GM23248 (cell line): ENCODE data around the gene UPB1. TPM values are rescaled to one million over a fixed set of nuclear protein-coding genes. Genes with fewer than 3 reads are reported as not detected.

ENCODE experiments used
- DNase-seq: peaks from one replicate; pipeline ENCODE4 v3.0.0-alpha.2; 2015
- H2AFZ ChIP-seq: fragments of 200-600 bp; sonication (generic); 2 replicates; pipeline ENCODE4 v1.6.1; 2016; ENCODE audit warnings: antibody characterized with exemption
- H3F3A ChIP-seq: fragments of 200-600 bp; sonication (generic); 2 replicates; pipeline ENCODE4 v1.6.1; 2016; ENCODE audit warnings: mild to moderate bottlenecking, antibody characterized with exemption, mixed run types; ENCODE audit not compliant: insufficient read depth
- H3K27ac ChIP-seq: fragments of 200-600 bp; sonication (generic); 2 replicates; pipeline ENCODE4 v1.5.1; 2016; ENCODE audit warnings: mild to moderate bottlenecking
- H3K27me3 ChIP-seq: fragments of 200-600 bp; sonication (generic); replicated peaks from 2 replicates; pipeline ENCODE4 v1.6.1; 2016; ENCODE audit warnings: mild to moderate bottlenecking; ENCODE audit not compliant: insufficient read depth
- H3K36me3 ChIP-seq: fragments of 200-600 bp; sonication (generic); 2 replicates; pipeline ENCODE4 v1.6.1; 2016; ENCODE audit warnings: low read depth, mild to moderate bottlenecking
- H3K4me1 ChIP-seq: fragments of 200-600 bp; sonication (generic); 2 replicates; pipeline ENCODE4 v1.6.1; 2016; ENCODE audit warnings: mild to moderate bottlenecking; ENCODE audit not compliant: insufficient read depth
- H3K4me2 ChIP-seq: fragments of 200-600 bp; sonication (generic); one replicate; pipeline ENCODE4 v1.6.1; 2016; ENCODE audit warnings: mild to moderate bottlenecking; ENCODE audit not compliant: unreplicated experiment
- H3K4me3 ChIP-seq: fragments of 200-600 bp; sonication (generic); 2 replicates; pipeline ENCODE4 v1.5.1; 2016; ENCODE audit warnings: mild to moderate bottlenecking
- H3K79me2 ChIP-seq: fragments of 200-600 bp; sonication (generic); 2 replicates; pipeline ENCODE4 v1.6.1; 2016; ENCODE audit warnings: mild to moderate bottlenecking; ENCODE audit not compliant: insufficient read depth
- H3K9ac ChIP-seq: fragments of 200-600 bp; sonication (generic); 2 replicates; pipeline ENCODE4 v1.6.1; 2016; ENCODE audit warnings: mild to moderate bottlenecking
- H3K9me2 ChIP-seq: fragments of 200-600 bp; sonication (generic); 2 replicates; pipeline ENCODE4 v1.6.1; 2016; ENCODE audit warnings: mixed run types, mild to moderate bottlenecking, moderate library complexity; ENCODE audit not compliant: insufficient read depth
- H3K9me3 ChIP-seq: fragments of 200-600 bp; sonication (generic); one replicate; pipeline ENCODE4 v1.6.1; 2017; ENCODE audit warnings: low read depth
- H4K20me1 ChIP-seq: fragments of 200-600 bp; sonication (generic); 2 replicates; pipeline ENCODE4 v1.6.0; 2016; ENCODE audit not compliant: insufficient read depth
- EZH2 ChIP-seq: fragments of 200-600 bp; sonication (generic); IDR thresholded peaks from 2 replicates; pipeline ENCODE4 v1.6.1; 2018; ENCODE audit warnings: antibody characterized with exemption, mild to moderate bottlenecking; ENCODE audit not compliant: insufficient read depth, poor library complexity, severe bottlenecking
- EZH2phosphoT487 ChIP-seq: fragments of 200-600 bp; sonication (generic); IDR thresholded peaks from 2 replicates; pipeline ENCODE4 v1.6.1; 2018; ENCODE audit warnings: antibody characterized with exemption, moderate library complexity, mild to moderate bottlenecking, low read depth; ENCODE audit not compliant: insufficient read depth
- WGBS, 2 experiments: methylation state at CpG; one replicate each; pipeline ENCODE4 v1.1.6; 2015 to 2017; ENCODE audit warnings: low lambda C conversion rate in 2 of 2, low coverage in 1 of 2; ENCODE audit errors: missing lambda C conversion rate in 2 of 2; 5-methylcytosine and 5-hydroxymethylcytosine counted together
- in situ Hi-C: fragments of 300-500 bp; cut with MboI; formaldehyde crosslinking; loops from 2 replicates; pipeline ENCODE4 v1.15.0; 2020
- polyA plus RNA-seq: library from polyadenylated mRNA; unstranded; fragments of >200 nt; fragmentation: Nextera tagmentation; extraction: Ambion mirVana; gene quantifications from 2 replicates; pipeline ENCODE4 v1.2.1, GENCODE V29; 2016
- total RNA-seq: library from RNA; depleted of rRNA; stranded (reverse); fragments of >200 nt; shearing (Covaris generic); gene quantifications from 2 replicates; pipeline ENCODE4 v1.2.3, GENCODE V29; 2014

Gene UPB1
- total and polyA plus RNA-seq, 2 experiments from 2014 or later = not detected

DNA sequence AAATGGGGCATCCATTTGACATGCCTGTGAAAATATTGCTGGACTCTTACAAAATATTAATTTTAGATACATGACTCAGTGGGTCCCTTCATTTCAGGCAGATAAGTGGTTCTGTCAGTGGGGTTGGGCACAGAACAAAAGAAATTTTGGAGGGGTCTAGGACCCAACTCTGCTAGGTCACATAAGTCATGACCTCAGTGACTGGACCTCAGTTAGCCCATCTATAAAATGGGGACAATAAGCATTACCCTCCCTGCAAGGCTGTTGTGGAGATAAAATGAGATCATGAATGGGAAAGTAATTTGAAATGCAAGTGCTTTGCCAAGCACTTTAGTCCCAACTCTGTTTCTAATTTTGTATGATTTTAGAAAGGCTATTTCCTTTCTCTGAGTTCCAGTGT is 44.0 kb upstream of the UPB1 start:
- no peaks in the 10 kb centered on the region for H3K79me2 ChIP-seq
- in situ Hi-C loops = no loop called here
- no peak overlapping the region for H2AFZ ChIP-seq

DNA sequence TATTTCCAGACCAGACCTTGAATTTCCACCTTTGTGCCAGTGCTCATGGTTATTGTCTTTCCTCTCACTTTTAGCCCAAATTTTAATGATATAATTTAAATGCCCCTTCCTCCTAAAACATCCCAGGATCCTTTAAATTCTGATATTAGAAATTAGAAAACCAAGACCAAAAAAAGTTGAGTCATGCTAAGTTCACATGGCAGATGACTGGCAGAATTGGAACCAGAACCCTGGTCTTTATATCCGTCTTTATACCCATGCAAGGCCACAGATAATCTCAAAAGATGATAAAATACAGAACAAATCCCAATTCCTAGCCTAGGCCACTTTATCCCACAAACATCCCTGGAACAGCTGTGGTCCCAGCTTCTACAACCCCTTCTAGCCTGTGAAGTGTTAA is 41.3 kb upstream of the UPB1 start:
- TF ChIP-seq EZH2 (no peak), EZH2phosphoT487 (no peak)

More for the DNA sequence above, 44.0 kb upstream of the UPB1 start:
- no peak overlapping the region for H3K27ac ChIP-seq
- no peak overlapping the region for H3K9ac ChIP-seq
- H3F3A ChIP-seq = no peaks in the 10 kb centered on the region
- no peaks in the 10 kb centered on the region for H3K36me3 ChIP-seq
- no peaks in the 10 kb centered on the region for H4K20me1 ChIP-seq
- no peaks in the 10 kb centered on the region for H3K9me2 ChIP-seq
- no peaks in the 10 kb centered on the region for H3K9me3 ChIP-seq
- no peak for DNase-seq
- H3K4me2 ChIP-seq = no peak overlapping the region
- TF ChIP-seq EZH2phosphoT487 (no peak), EZH2 (no peak)
- no peaks in the 10 kb centered on the region for H3K27me3 ChIP-seq
- no peaks in the 10 kb centered on the region for H3K4me1 ChIP-seq
- H3K4me3 ChIP-seq = no peak overlapping the region

DNA sequence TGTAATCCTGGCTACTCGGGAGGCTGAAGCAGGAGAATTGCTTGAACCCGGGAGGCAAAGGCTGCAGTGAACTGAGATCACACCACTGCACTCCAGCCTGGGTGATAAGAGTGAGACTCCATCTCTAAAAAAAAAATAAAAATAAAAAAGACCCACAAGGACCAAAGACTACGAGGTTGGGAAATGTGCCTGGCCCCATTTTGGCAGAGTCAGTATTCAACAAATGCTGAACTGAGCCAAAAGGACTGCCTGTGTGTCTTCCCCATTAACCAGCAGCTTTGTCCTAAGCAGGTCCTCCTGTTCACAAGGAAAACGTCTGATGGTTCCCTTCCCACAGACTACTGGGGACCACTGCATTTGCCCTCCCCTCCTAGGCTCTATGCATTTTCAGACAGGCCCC is 40.1 kb upstream of the UPB1 start:
- in situ Hi-C loops = no loop called here
- DNase-seq = no peak
- H3K9me2 ChIP-seq = no peaks in the 10 kb centered on the region
- H3K27ac ChIP-seq = no peak overlapping the region
- no peak overlapping the region for H2AFZ ChIP-seq
- H3K9me3 ChIP-seq = no peaks in the 10 kb centered on the region
- no peaks in the 10 kb centered on the region for H3K27me3 ChIP-seq
- TF ChIP-seq EZH2 = no peak
- TF ChIP-seq EZH2phosphoT487 = no peak
- no peak overlapping the region for H3K4me2 ChIP-seq
- no peaks in the 10 kb centered on the region for H3F3A ChIP-seq
- no peaks in the 10 kb centered on the region for H4K20me1 ChIP-seq
- H3K9ac ChIP-seq = no peak overlapping the region
- H3K4me1 ChIP-seq = no peaks in the 10 kb centered on the region
- WGBS, 2 experiments = 54 to 64% methylated on average over 4 of the region's 4 CpGs
- H3K4me3 ChIP-seq = no peak overlapping the region
- H3K36me3 ChIP-seq = no peaks in the 10 kb centered on the region
- no peaks in the 10 kb centered on the region for H3K79me2 ChIP-seq

More for the DNA sequence above, 41.3 kb upstream of the UPB1 start:
- 36 to 42% methylated on average over 1 of the region's 1 CpG for whole genome bisulfite sequencing, 2 experiments
- Histone ChIP-seq H3K4me3 (no peak overlapping the region), H3K36me3 (no peaks in the 10 kb centered on the region), H3K9me2 (no peaks in the 10 kb centered on the region), H3K4me2 (no peak overlapping the region), H3K79me2 (no peaks in the 10 kb centered on the region), H2AFZ (no peak overlapping the region), H3K9ac (no peak overlapping the region), H3K27ac (no peak overlapping the region), H3K4me1 (no peaks in the 10 kb centered on the region), H3F3A (no peaks in the 10 kb centered on the region), H4K20me1 (no peaks in the 10 kb centered on the region), H3K27me3 (no peaks in the 10 kb centered on the region), H3K9me3 (no peaks in the 10 kb centered on the region)
- DNase-seq = no peak
- in situ Hi-C loops = no loop called here

DNA sequence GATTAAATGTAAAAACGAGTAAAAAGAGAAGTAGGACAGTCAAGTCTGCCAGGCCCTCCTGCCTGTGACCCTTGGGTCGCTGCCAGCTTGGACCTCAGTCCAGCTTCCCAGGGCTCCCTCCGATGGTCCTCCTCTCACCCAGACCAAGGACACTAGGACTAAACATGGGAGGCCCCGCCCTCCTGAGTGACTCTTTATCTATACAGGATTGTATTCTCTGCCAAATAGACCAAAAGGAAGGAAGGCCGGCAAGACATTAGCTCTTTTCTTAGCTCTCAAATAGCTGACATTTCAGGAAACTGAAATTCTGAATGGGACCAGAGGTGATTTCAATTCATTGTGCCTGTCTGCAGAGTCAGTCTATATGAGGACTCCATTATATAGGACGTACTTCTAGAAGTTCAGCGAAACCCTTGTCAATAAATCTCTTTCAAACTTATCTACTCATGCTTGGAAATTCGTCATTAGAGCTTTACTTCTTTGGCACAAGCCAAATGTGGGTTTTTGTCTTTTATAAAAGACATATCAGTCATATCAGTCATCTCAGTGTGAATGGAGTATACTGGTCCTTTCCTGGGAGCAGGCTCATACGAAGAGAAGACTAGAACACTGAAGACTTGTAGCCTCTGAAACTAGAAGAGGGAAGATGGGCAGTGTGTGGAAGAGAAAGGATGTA is 39.2 kb upstream of the UPB1 start:
- in situ Hi-C loops = no loop called here

More for the DNA sequence above, 39.2 kb upstream of the UPB1 start:
- no peak for DNase-seq
- H3K4me3 ChIP-seq = no peak overlapping the region
- H3F3A ChIP-seq = no peaks in the 10 kb centered on the region
- no peaks in the 10 kb centered on the region for H3K27me3 ChIP-seq
- no peak overlapping the region for H3K27ac ChIP-seq
- H4K20me1 ChIP-seq = no peaks in the 10 kb centered on the region
- TF ChIP-seq EZH2 = no peak
- TF ChIP-seq EZH2phosphoT487 = no peak
- H2AFZ ChIP-seq = no peak overlapping the region
- 59 to 69% methylated on average over 9 of the region's 9 CpGs for WGBS, 2 experiments
- no peaks in the 10 kb centered on the region for H3K79me2 ChIP-seq
- H3K9ac ChIP-seq = no peak overlapping the region
- H3K36me3 ChIP-seq = no peaks in the 10 kb centered on the region
- H3K9me3 ChIP-seq = no peaks in the 10 kb centered on the region
- no peaks in the 10 kb centered on the region for H3K9me2 ChIP-seq
- H3K4me2 ChIP-seq = no peak overlapping the region
- H3K4me1 ChIP-seq = no peaks in the 10 kb centered on the region
